Stimulated activated CD8-positive, alpha-beta memory T cell treated with anti-CD3 and anti-CD28 coated beads, Interleukin-4, amount 100 ng/mL, for 24 hours (primary cell): ENCODE results near the gene SGF29.
A peak's percentile ranks its signal among the peaks of the same experiment; 100 is the strongest.
"Not testable (repeated sequence)": the region's sequence is repeated elsewhere in the genome, so short reads cannot be mapped to it uniquely, and the experiment has no call there.

Experiments used
- DNase-seq: peaks from one replicate; pipeline ENCODE4 v3.0.0-alpha.2; 2020; ENCODE audit warnings: low read depth

The SGF29 gene

DNA sequence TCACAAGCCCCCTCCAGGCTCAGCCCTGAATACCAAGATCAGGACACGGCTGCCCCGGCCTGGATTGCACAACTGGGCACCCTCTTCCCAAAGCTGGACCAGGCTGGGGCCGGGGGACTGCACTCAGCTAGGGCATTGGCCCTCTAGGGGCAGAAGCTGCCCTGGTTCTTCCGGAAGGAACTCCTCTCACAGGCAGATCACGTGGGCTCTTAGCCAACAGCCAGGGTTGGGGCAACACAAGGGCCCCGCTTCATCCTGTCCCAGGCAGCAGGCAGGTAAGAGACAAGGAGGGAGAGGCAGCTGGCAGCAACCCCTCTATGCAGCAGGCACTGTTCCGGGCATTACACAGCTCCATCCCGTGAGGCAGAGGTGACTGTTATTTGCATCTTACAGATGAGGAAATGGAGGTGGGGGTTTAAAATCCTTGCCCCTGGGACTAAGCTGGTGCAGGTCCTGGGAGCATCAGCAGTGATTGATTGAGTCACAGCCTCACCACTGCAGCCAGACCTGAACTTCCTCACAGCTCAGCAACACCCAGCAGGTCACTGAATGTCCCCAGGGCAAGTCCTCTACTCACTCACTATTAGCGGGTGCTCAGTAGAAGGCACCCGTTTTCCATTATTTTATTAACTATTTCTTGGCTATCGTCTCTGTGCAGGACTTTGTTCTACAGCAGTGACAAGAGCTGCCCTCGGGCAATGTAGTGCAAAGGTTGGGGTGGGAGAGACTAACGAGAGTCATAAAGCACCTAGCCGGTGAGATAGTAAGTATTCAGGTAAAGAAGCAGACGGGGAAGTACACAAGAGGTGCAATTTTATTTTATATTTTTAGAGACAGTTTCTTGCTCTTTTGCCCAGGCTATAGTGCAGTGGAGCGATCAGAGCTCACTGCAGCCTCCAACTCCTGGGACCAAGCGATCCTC lies 58.9 kb downstream of the SGF29 start:
- DNase-seq = not testable (repeated sequence)

GRCh38 chr16:28613912-28614311 lies 60.2 kb downstream of the SGF29 start:
- not testable (repeated sequence) for DNase-seq

DNA sequence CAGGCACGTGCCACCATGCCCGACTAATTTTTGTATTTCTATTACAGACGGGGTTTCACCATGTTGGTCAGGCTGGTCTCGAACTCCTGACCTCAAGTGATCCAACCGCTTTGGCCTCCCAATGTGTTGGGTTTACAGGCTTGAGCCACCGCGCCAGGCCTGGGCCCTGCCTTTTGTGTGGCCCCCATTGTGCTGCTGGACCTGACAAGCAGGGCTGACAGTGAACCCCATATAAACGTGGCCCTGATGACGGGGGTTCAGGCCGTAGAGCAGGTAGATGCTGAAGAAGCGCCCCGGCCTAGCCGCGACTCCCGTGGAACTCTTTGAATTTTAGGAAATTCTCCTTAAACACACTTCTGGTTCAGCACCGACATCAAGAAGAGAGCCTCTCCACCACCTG lies 60.8 kb downstream of the SGF29 start:
- DNase-seq = not testable (repeated sequence)

GRCh38 chr16:28615486-28616223 lies 61.9 kb downstream of the SGF29 start:
- DNase-seq = not testable (repeated sequence)

- not testable (repeated sequence) for DNase-seq
Measured at GRCh38 chr16:28616224-28616577, 62.5 kb downstream of the SGF29 start.

GRCh38 chr16:28616636-28617035 lies 62.9 kb downstream of the SGF29 start:
- no peak for DNase-seq

DNA sequence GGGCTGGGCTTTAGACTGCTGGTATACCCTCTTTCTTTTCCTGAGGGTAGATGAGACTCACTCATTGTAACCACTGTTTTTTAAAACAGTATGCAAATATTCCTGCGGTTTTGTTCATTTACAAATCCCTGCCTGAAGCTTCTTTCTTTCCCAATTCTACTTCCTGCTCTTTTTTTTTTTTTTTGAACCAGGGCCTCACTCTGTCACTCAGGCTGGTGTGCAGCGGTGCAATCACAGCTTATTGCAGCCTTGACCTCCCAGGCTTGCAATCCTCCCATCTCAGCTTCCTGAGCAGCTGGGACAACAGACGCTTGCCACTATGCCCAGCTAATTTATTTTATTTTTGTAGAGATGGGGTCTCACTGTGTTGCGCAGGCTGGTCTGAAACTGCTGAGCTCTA lies 64.2 kb downstream of the SGF29 start:
- DNase-seq = no peak

- DNase-seq = not testable (repeated sequence)
Measured at GRCh38 chr16:28620316-28620715, 66.6 kb downstream of the SGF29 start.

DNA sequence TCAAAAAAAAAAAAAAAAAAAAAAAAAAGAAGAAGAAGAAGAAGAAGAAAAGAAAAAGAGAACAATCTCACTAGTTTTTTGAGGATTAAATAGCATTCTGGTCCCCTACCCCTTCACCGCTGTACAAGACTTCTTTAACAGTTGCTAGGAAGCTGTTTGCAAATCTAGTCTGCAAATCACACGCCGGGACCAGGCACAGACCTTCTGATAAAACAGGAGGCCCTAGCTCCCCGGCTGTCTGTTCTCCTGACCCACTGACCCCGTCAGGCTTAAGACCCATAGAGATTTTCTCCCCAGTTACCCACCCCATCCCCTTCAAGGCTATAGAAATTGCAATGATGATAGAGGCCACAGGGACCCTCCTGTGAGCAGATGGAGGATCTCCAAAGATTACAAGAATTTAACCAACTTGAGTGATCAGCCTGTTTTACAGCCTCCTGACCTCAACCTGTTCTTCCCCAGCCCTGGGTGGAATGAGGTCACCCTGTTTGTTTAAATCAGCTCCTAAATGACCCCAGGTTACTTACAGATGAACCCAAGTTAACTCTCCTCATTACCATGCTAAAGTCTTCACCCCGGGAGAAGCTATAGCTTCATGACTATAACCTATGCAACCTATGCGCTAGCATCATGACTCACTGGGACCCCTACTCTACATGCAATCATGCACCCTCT lies 67.9 kb downstream of the SGF29 start:
- no peak for DNase-seq

DNA sequence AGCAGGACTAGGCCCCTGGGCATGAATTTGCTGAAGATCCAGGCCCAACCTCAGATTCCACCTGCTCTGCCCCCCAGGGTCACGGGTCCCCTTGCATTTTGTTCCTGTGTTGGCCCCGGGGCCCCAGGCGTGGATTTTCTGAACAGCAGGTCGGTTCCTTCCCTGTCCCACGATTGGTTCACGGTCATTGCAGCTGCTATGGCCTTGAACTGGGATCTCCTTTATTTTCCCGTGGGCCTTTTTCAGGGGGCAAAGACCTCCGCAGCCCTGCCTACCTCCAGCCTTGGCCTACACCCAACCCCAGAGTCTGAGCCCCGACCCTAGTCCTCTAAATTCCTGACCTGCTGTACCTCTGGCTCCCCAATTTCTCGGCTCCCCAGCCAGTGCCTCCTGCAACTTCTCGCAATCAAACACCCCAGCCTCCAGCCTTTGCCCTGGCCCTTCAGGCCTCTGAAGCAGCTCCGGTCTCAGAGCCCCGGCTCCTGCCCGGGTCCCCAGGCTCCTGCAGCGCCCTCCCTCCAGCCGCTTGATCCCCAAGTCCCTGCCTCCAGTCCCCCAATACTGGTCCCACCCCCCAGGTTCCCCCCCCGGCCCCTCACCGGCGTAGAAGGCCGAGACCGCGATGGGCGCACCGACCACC lies 68.9 kb downstream of the SGF29 start:
- DNase-seq = not testable (repeated sequence)

DNA sequence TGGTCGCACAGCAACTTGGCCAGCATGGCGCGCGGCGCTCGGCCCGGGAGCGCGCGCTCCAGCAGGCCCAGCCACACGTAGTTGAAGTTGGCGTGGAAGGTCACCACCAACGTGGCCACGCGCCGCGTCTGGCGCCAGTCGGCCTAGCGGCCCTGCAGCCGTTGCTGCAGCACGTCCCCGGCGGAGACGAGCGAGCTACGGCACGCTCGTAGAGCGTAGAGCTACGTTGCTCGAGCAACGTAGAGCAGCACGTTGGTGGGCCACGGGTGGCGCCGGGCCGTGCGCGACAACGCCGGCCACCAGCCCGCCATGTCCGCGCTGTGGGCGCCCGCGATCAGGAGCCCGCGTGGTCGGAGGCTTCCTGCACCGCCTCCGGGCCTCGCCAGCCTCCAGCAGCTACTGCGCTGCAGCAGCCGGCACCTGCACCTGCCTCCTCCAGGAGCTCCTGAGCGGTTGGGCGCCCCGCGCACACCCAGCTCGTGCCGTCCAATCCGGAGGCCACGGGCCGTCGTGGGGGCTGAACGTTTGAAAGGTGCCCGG lies 69.5 kb downstream of the SGF29 start:
- peak; percentile 52 for DNase-seq

- not testable (repeated sequence) for DNase-seq
Measured at GRCh38 chr16:28630905-28631304, 77.2 kb downstream of the SGF29 start.

- not testable (repeated sequence) for DNase-seq
Measured at GRCh38 chr16:28636093-28636823, 82.5 kb downstream of the SGF29 start.

DNA sequence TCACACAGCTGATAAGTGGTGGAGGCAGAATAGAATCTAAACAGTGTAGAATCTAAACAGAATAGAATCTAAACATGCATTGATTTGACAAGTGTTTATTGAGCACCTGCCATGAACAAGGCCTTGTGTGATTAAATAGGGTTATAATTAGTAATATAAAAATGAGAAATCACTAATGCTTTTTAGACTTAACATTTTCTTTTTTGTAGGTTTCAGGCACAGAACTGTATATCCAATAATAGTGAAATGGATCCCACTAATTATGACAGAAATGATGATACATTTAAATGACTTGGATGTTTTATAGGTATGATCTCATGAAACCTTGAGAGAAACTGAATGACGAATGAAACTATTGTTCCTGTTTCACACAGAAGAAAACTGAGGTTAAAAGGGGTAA lies 84.0 kb downstream of the SGF29 start, which contains the start of gene NPIPB8:
TSS of gene NPIPB8 (plus strand) at position 301 of the 400 bp plus-strand sequence. CDS start 296 bp downstream, outside the sequence.
- not testable (repeated sequence) for DNase-seq

GRCh38 chr16:28638359-28638758 lies 84.6 kb downstream of the SGF29 start:
- not testable (repeated sequence) for DNase-seq

- DNase-seq = not testable (repeated sequence)
Measured at GRCh38 chr16:28639959-28640358, 86.2 kb downstream of the SGF29 start.
